Endometrial microvascular endothelial cells (primary cell): Measurements from ENCODE around the gene EEF1G. TPM values are rescaled to one million over a fixed set of nuclear protein-coding genes. Genes with fewer than 3 reads are reported as not detected.
"Not testable (repeated sequence)": the region's sequence is repeated elsewhere in the genome, so short reads cannot be mapped to it uniquely, and the experiment has no call there.

ENCODE experiments used
- in situ Hi-C: cut with HindIII; loops from 2 replicates; pipeline ENCODE4 v1.10.0; 2017; ENCODE audit warnings: low sequenced_read_pairs, low pct_unique_long_range_greater_than_20kb; ENCODE audit errors: inconsistent ontology term
- total RNA-seq: library from RNA; depleted of rRNA; stranded (reverse); fragments of >200 nt; gene quantifications from one replicate; pipeline ENCODE4 v1.2.3, GENCODE V29; 2015; ENCODE audit errors: inconsistent ontology term

The EEF1G gene
- total RNA-seq, 1 donor from 2014 or later = 1,762 TPM

DNA sequence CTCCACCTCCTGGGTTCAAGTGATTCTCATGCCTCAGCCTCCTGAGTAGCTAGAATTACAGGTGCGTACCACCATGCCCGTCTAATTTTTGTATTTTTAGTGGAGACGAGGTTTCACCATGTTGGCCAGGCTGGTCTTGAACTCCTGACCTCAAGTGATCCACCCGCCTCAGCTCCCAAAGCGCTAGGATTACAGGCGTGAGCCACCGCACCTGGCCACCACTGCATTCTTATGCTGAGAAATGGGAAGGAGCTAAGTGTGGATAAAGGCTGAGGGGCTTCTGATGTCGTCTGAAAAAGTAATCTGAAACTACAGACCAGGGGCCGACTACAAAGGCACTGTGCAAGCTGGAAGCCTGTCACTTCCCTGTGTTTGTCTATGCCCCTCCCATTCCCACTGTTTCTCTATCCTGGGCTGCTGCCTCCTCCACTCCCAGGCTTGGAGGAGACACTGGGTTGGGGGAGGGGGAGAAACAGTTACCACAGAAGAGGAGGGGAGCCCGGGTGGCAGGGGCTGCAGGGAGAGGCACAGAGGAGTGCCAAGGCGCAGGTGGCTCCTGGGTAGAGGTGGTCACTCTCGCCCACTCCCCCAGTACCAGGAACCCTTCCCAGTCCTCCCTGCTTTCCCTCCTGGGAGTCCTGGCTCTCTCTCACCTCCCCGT, 30.9 kb upstream of the EEF1G start:
- in situ Hi-C loops = no loop called here

DNA sequence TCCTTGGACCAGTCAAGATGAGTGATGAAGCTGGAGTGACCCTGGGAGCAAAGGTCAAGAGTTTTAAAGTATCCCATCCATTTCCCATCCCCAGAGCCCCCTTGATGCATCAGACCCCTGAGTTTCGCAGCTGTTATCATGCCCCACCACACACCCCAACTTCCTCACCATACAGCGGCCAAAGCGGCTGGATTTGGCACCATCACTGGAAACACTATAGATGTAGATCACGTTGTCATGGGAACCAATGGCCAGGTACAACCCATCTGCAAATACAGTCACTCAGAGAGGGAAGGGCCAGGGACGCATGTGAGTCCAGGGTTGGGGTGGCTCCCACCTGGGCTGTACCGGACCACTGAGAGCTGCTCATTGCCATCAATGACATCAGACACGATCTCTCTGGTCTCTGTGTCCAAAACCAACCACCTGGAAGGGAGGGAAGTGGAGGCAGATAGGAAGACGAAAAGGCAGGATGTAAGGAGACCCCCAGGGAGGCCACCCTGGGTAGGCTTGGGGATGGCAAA, 30.1 kb upstream of the EEF1G start:
- in situ Hi-C loops = no loop called here

DNA sequence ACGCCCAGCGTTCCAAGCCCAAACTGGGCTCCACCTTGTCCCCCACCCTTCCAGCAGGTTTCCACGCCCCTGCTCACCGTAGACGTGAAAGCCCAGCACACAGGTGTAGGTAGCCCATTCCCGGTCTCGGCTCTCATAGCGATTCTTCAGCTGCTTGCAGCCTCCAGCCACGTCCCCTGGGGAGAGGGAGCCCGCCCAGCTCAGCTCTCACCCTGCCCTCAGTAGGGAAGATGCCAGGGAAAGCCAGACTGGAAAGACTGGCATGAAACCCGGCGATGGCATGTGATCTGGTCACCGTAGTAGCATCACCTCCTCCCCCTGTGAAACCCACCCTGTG, 29.3 kb upstream of the EEF1G start:
- in situ Hi-C loops = no loop called here

DNA sequence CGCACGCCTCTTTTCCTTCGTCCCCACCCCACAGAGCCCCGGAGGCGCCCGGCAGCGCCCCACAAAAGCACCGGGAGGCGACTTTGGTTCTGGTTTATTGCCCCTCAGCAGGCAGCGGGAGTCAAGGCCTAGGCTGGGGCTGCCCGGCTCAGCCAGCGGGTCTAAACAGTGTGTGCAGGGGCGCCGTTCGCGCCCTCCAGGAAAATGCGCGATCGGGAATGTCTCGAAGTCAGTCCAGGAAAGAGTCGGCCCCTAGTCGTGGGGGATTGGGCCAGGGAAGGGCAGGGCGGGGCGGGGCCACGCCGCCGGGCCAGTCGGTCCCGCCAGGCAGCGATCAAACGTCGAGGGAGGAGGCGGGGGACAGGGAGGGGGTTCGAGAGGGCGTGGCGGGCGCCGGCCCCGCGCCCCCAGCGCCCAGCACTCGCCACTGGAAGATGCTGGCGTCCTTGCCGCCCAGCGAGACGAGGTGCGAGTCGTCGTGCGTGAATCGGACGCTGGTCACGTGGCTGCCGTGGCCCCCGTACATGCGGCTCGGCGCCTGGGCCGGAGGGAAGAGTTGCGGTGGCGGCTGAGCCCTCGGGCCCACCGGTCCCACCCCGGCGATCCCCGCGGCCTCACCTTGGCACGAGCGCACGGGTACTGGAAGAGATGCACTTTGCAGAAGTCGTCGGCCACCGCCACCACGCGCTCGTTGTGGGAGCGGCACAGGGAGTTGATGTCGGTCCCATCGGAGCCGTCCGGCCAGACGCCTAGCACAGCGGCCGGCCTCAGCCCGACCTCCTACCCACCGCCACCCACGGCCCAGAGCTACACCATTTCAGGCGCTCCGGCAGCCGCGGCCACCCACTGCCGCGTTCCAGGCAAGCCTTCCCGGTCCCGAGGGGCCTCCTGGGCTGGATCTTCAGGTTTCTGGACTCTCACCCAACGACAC, 28.7 kb upstream of the EEF1G start:
- in situ Hi-C loops = no loop called here

DNA sequence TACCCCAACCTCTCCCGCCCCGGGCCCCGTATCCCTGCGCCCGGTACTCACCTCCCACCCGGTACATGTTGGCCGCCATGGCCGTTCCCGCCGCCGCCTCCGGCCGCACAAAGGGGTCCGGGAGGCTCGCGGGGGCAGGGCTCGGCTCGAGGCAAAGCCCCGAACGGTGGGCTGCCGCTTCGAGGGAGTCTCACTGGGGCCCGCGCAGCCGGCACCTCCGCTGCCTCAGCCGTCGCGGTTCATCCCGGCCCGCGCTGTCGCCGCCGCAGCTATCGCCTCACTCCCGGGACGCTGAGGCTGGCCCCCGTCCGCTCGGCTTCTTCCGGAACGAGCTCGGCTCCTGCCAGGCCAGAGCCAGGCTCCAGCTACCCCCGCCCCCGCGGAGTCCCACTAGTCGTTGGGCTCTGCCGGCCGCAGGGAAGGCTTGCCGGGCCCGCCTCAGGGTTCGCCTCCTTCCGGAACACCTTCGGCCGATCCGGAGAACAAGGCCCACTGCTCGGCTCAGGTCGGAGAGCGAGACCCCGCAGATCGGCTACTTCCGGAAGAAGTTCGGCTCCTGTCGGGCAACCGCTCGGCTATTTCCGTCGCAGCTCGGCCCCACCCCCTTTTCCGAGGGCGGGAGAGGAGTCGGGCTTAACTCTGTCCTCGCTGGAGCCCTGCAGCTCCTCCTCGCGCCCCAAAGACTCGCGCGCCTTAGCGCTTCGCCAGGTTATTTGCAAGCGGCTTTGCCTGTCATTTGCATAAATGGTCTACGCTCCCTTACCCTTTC, 27.9 kb upstream of the EEF1G start, which contains the start of gene MTA2:
TSS of gene MTA2 (minus strand) at position 494 of the 769 bp plus-strand sequence. CDS start at position 79, 415 bp downstream.
- in situ Hi-C loops = no loop called here

GRCh38 chr11:62601122-62601371, 27.4 kb upstream of the EEF1G start:
- in situ Hi-C loops = no loop called here

GRCh38 chr11:62600367-62601121, 26.9 kb upstream of the EEF1G start:
- in situ Hi-C loops = no loop called here

DNA sequence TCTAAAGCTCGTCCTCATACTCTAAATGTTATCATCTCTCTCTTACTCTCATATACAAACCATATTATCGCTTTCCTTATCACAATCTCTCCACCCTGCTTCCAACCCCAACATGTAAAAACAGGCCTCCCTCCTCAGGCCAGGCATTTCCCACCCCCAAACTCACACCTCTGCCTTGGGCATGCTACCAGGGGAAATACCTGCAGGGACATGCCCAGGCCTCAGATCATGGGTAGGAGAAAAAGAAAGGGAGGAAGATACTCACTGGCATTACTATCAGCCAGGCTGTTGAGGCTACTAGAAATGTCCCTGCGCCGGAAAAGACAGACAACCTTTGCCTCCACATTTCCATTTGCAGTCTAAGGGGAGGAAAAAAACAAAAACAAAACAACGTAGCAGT, 26.2 kb upstream of the EEF1G start:
- in situ Hi-C loops = no loop called here

DNA sequence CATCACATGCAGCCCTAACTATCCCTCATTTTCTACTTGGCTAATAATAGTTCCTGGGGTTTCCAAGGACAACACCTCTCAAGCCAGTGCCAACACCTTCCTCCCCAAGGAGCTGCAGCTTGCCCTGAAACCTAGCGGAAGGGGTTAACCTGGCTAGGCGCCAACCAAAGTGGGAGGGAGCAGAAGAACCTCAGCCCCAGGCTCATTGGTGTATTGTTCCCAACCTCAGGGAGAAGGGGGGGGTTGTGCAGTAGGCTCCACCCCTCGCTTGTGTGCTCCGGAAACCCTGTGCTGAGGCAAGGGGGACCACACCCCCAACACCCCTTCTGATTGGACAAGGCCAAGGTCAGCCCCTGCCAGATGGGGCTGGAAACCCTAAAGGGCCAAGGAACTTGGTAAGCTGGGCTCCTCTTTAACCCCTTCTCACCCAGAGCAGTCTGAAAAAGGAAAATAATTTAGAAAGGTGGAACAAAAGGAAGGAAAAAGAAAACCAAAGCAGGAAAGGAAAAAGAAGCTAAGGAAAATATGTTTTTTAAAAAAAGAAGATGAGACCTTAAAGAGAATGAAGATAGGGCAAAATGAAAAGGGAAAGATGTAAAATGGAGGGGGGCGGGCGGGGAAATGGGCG, 25.5 kb upstream of the EEF1G start:
- in situ Hi-C loops = no loop called here

GRCh38 chr11:62595124-62595523, 21.4 kb upstream of the EEF1G start:
- in situ Hi-C loops = no loop called here

GRCh38 chr11:62593434-62594044, 19.8 kb upstream of the EEF1G start:
- in situ Hi-C loops = no loop called here

- in situ Hi-C loops = no loop called here
These were observed 19.3 kb upstream of the EEF1G start for GRCh38 chr11:62592989-62593421.

DNA sequence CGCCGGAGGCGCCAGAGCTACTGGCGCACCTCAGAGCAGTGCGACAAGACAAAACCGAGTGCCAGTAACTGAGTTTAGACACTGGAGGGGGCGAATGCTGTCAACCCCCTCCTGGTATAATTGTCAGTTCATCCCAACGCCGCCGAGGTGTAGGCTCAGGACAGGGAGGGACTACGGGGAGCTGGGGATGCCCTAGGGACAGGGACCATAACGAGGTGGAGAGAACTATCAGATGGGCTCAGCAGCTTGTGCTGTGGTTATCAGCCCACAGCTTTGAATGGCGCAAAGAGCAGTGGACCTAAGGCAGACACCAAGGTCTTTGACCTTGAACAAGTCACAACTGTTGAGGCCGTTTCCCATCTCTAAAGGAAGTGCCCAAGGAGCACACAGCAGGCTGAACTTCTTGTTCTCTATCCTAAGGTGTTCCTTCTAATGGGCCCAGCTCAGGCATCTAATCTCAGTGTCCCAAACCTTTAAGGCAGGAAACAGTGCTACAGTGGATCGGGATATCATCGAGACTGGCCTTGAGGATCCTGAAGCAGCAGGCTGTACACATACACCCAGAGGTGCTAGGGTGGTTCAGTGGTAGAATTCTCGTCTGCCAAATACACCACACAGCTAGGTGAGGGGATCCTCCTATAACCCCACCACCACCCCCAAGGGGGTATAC, 18.6 kb upstream of the EEF1G start:
- in situ Hi-C loops = no loop called here

GRCh38 chr11:62591448-62592145, 17.9 kb upstream of the EEF1G start, which contains the start of gene TUT1:
Gene TUT1 (minus strand): TSS chr11:62591523. CDS start chr11:62591485, 38 bp downstream.
- in situ Hi-C loops = no loop called here

GRCh38 chr11:62588966-62589637, 15.4 kb upstream of the EEF1G start:
- in situ Hi-C loops = no loop called here

DNA sequence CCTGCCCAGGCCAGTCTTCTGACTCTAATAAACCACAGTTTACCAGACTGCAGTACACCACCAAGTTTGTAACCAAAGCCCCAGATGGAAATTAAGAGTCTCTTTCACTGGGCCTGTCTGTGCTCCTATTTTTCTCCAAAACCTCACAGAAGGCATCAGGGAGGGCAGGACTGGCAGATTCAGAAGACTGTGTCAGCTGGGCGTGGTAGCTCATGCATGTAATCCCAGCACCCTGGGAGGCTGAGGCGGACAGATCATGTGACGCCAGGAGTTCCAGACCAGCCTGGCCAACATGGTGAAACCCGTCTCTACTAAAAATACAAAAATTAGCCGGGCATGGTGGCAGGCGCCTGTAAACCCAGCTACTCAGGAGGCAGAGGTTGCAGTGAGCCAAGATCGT, 11.7 kb upstream of the EEF1G start:
- in situ Hi-C loops = not testable (repeated sequence)
